HepG2 (cell line): Measurements from ENCODE around the gene TLCD3A. TPM values are rescaled to one million over a fixed set of nuclear protein-coding genes. Genes with fewer than 3 reads are reported as not detected.
A peak's percentile ranks its signal among the peaks of the same experiment; 100 is the strongest.

Experiments used
- GABPA ChIP-seq, 2 experiments: IDR thresholded peaks; 2 replicates each; pipeline ENCODE4 v1.6.1; 2011 to 2016; ENCODE audit warnings: low read depth in 2 of 2, low read length in 1 of 2, missing biosample characterization in 1 of 2, missing genetic modification characterization in 1 of 2
- HOXA5 ChIP-seq: sonication (generic); formaldehyde crosslinking; IDR thresholded peaks from 2 replicates; pipeline ENCODE4 v1.4.0; 2020; ENCODE audit warnings: missing genetic modification reagents
- IRX3 ChIP-seq: sonication (generic); formaldehyde crosslinking; IDR thresholded peaks from 2 replicates; pipeline ENCODE4 v1.8.1; 2023; ENCODE audit warnings: mild to moderate bottlenecking, low read depth, missing genetic modification reagents, borderline replicate concordance
- KDM5B ChIP-seq: sonication (generic); formaldehyde crosslinking; IDR thresholded peaks from 2 replicates; pipeline ENCODE4 v1.4.0; 2020; ENCODE audit warnings: missing genetic modification reagents, mild to moderate bottlenecking, borderline replicate concordance
- NR2F1 ChIP-seq, 2 experiments: fragments of 450-650 bp in 1 of 2; formaldehyde crosslinking in 1 of 2; IDR thresholded peaks; 2 replicates each; pipeline versions ENCODE4 v1.5.0 to v1.6.1; 2016 to 2020; ENCODE audit warnings: mild to moderate bottlenecking in 1 of 2, missing compliant biosample characterization in 1 of 2, missing genetic modification reagents in 1 of 2, moderate library complexity in 1 of 2
- SIN3A ChIP-seq: IDR thresholded peaks from 2 replicates; pipeline ENCODE4 v1.6.1; 2011; ENCODE audit warnings: low read depth, mild to moderate bottlenecking, control low read depth, low read length, borderline replicate concordance
- SP5 ChIP-seq: IDR thresholded peaks from 2 replicates; pipeline ENCODE4 v1.6.1; 2016; ENCODE audit warnings: low read depth, borderline replicate concordance
- YY1 ChIP-seq: IDR thresholded peaks from 2 replicates; pipeline ENCODE4 v1.6.1; 2011; ENCODE audit warnings: low read length, low read depth, moderate library complexity, mild to moderate bottlenecking; ENCODE audit not compliant: insufficient read depth, insufficient replicate concordance
- ZIK1 ChIP-seq: sonication (generic); formaldehyde crosslinking; IDR thresholded peaks from 2 replicates; pipeline ENCODE4 v1.5.0; 2020; ENCODE audit warnings: mild to moderate bottlenecking, low read depth, missing genetic modification reagents, borderline replicate concordance
- ZNF205 ChIP-seq: IDR thresholded peaks from 2 replicates; pipeline ENCODE4 v1.6.1; 2018; ENCODE audit warnings: missing biosample characterization, missing genetic modification reagents
- ZNF235 ChIP-seq: sonication (generic); formaldehyde crosslinking; IDR thresholded peaks from 2 replicates; pipeline ENCODE4 v1.8.1; 2023; ENCODE audit warnings: mild to moderate bottlenecking, missing genetic modification reagents, borderline replicate concordance
- ZNF451 ChIP-seq: sonication (generic); formaldehyde crosslinking; IDR thresholded peaks from 2 replicates; pipeline ENCODE4 v1.5.0; 2020; ENCODE audit warnings: mild to moderate bottlenecking, missing genetic modification reagents
- polyA plus RNA-seq, 8 experiments: library from polyadenylated mRNA; depleted of rRNA in 3 of 8; stranded (reverse) in 7 of 8; unstranded in 1 of 8; fragments of >200 nt; fragmentation: Illumina TruSeq in 4 of 8; extraction: Trizol in 4 of 8; gene quantifications; 2 replicates each; pipeline versions ENCODE4 v1.2.1 to v1.2.3, GENCODE V29; 2011 to 2016; ENCODE audit warnings: low read depth in 4 of 8, missing spikeins in 1 of 8, mixed read lengths in 1 of 8; ENCODE audit not compliant: insufficient read depth in 1 of 8
- total RNA-seq, 5 experiments: library from RNA; depleted of rRNA; stranded (reverse); fragments of >200 nt; fragmentation: Illumina TruSeq; extraction: Trizol; gene quantifications; 2 replicates each; pipeline ENCODE4 v1.2.3, GENCODE V29; 2016; ENCODE audit warnings: low read depth in 1 of 5
- TF ChIP-seq, protein P1 (sequence below): sonication (generic); formaldehyde crosslinking; IDR thresholded peaks from 2 replicates; pipeline ENCODE4 v1.8.0; 2022; ENCODE audit warnings: low read depth, missing genetic modification reagents
- TF ChIP-seq, protein P2 (sequence below): sonication (generic); formaldehyde crosslinking; IDR thresholded peaks from 2 replicates; pipeline ENCODE4 v1.9.0; 2021; ENCODE audit warnings: missing genetic modification reagents, borderline replicate concordance
- TF ChIP-seq, protein P3 (sequence below): sonication (generic); formaldehyde crosslinking; IDR thresholded peaks from 2 replicates; pipeline ENCODE4 v1.8.1; 2023; ENCODE audit warnings: mild to moderate bottlenecking, moderate library complexity, missing genetic modification reagents
- TF ChIP-seq, protein P4 (sequence below): sonication (generic); formaldehyde crosslinking; IDR thresholded peaks from 2 replicates; pipeline ENCODE4 v1.5.0; 2020; ENCODE audit warnings: missing genetic modification reagents
- TF ChIP-seq, protein P5 (sequence below): sonication (generic); formaldehyde crosslinking; IDR thresholded peaks from 2 replicates; pipeline ENCODE4 v1.4.0; 2020; ENCODE audit warnings: missing genetic modification reagents
- TF ChIP-seq, protein P6 (sequence below): sonication (generic); formaldehyde crosslinking; IDR thresholded peaks from 2 replicates; pipeline ENCODE4 v1.5.0; 2020; ENCODE audit warnings: missing genetic modification reagents

Gene TLCD3A
- total and polyA plus RNA-seq, 2 of the 13 experiments (the other 11 are each of a cell fraction or from before 2014, with no cell fraction given), result 25.2 to 46.6 TPM

DNA sequence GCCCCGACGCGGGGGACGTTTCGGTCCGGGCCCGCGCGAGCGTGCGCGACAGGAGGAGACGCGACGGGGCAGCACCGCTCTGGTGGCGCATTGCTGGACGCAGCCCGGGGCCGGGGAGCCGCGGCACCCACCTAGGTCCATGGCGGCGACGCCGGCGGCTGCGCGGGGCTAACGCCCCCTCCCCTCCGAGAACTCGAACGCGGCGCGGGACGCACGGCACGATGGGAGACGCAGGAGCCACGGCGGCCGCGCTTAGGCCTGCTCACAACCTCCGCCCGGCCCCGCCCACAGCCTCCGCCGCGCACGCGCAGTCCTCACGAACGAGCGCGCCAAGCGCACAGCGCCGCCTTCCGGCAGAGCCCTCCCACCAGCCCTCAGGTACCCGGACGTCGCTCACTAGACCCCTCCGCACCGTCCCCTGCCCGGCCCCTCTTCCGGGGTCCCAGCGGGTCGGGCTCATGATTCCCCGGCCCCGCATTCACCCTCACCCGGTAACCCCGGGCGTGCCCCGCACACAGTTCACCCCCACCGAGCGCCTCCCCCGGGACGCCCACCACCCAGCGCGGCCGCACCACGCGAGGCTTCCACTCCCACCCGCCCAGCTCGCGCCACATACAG lies 19.7 kb downstream of the TLCD3A start, which contains the start of gene GEMIN4 (continued):
- TF ChIP-seq KDM5B (CRISPR knock-in tag), result peak; percentile 68
- TF ChIP-seq, protein P1, sequence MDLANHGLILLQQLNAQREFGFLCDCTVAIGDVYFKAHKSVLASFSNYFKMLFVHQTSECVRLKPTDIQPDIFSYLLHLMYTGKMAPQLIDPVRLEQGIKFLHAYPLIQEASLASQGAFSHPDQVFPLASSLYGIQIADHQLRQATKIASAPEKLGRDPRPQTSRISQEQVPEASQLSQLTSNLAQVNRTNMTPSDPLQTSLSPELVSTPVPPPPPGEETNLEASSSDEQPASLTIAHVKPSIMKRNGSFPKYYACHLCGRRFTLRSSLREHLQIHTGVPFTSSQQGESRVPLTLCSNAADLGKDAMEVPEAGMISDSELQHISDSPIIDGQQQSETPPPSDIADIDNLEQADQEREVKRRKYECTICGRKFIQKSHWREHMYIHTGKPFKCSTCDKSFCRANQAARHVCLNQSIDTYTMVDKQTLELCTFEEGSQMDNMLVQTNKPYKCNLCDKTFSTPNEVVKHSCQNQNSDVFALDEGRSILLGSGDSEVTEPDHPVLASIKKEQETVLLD (CRISPR knock-in tag), result peak; percentile 63
- TF ChIP-seq IRX3 (CRISPR knock-in tag), result peak; percentile 80; the same call in 1 of the 2 replicates
- peak; percentile 31; the same call in 1 of the 2 replicates for TF ChIP-seq HOXA5 (CRISPR knock-in tag)
- TF ChIP-seq, protein P2, sequence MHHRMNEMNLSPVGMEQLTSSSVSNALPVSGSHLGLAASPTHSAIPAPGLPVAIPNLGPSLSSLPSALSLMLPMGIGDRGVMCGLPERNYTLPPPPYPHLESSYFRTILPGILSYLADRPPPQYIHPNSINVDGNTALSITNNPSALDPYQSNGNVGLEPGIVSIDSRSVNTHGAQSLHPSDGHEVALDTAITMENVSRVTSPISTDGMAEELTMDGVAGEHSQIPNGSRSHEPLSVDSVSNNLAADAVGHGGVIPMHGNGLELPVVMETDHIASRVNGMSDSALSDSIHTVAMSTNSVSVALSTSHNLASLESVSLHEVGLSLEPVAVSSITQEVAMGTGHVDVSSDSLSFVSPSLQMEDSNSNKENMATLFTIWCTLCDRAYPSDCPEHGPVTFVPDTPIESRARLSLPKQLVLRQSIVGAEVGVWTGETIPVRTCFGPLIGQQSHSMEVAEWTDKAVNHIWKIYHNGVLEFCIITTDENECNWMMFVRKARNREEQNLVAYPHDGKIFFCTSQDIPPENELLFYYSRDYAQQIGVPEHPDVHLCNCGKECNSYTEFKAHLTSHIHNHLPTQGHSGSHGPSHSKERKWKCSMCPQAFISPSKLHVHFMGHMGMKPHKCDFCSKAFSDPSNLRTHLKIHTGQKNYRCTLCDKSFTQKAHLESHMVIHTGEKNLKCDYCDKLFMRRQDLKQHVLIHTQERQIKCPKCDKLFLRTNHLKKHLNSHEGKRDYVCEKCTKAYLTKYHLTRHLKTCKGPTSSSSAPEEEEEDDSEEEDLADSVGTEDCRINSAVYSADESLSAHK, result peak; percentile 67; the same call in 1 of the 2 replicates
- TF ChIP-seq, protein P3, sequence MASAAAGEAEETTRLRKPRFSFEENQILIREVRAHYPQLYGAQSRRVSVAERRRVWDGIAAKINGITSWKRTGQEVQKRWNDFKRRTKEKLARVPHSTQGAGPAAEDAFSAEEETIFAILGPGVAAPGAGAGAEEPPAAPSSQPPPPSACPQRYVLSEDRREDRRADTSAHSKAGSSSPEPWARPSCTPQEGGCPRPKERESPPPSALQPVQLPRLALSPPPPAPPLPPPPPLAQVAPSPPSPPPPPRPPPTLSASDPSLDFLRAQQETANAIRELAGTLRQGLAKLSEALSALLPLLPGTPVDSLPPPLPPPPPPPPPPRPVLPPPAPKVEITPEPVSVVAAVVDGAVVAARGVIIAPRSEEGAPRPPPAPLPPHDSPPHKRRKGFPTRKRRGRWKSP (CRISPR knock-in tag), result peak; percentile 84
- TF ChIP-seq, protein P4, sequence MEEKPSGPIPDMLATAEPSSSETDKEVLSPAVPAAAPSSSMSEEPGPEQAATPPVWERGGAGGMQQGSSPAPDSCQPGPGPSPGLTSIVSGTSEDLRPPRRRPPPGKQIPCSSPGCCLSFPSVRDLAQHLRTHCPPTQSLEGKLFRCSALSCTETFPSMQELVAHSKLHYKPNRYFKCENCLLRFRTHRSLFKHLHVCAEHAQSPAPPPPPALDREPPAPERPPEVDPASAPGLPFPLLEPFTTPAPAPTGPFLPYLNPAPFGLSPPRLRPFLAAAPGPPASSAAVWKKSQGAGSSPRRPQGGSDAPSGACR (CRISPR knock-in tag), result peak; percentile 39; the same call in 1 of the 2 replicates
- TF ChIP-seq SP5, result peak; percentile 69
- no peak for TF ChIP-seq NR2F1 (CRISPR knock-in tag; IDR thresholded peaks at IDR 0.05)
- peak; percentile 72 for TF ChIP-seq ZNF451 (CRISPR knock-in tag)
- 0 out of 2 replicates have a peak, but pooled peaks have one; percentile 75 for TF ChIP-seq ZIK1 (CRISPR knock-in tag)
- peak; percentile 46; the same call in 1 of the 2 replicates for TF ChIP-seq ZNF205 (CRISPR knock-in tag)
- TF ChIP-seq GABPA (IDR thresholded peaks at IDR 0.05; ENCODE audit: low read depth, low read length), result 0 out of 2 replicates have a peak, but pooled peaks have one; percentile 21
- TF ChIP-seq GABPA (CRISPR knock-in tag; IDR thresholded peaks at IDR 0.05; ENCODE audit: low read depth), result peak; percentile 40
- TF ChIP-seq SIN3A, result peak; percentile 80; the same call in 1 of the 2 replicates
- peak; percentile 53; the same call in 1 of the 2 replicates for TF ChIP-seq ZNF235 (CRISPR knock-in tag)
- TF ChIP-seq, protein P5, sequence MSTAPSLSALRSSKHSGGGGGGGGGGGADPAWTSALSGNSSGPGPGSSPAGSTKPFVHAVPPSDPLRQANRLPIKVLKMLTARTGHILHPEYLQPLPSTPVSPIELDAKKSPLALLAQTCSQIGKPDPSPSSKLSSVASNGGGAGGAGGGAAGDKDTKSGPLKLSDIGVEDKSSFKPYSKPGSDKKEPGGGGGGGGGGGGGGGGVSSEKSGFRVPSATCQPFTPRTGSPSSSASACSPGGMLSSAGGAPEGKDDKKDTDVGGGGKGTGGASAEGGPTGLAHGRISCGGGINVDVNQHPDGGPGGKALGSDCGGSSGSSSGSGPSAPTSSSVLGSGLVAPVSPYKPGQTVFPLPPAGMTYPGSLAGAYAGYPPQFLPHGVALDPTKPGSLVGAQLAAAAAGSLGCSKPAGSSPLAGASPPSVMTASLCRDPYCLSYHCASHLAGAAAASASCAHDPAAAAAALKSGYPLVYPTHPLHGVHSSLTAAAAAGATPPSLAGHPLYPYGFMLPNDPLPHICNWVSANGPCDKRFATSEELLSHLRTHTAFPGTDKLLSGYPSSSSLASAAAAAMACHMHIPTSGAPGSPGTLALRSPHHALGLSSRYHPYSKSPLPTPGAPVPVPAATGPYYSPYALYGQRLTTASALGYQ (CRISPR knock-in tag), result 0 out of 2 replicates have a peak, but pooled peaks have one; percentile 45
- TF ChIP-seq, protein P6, sequence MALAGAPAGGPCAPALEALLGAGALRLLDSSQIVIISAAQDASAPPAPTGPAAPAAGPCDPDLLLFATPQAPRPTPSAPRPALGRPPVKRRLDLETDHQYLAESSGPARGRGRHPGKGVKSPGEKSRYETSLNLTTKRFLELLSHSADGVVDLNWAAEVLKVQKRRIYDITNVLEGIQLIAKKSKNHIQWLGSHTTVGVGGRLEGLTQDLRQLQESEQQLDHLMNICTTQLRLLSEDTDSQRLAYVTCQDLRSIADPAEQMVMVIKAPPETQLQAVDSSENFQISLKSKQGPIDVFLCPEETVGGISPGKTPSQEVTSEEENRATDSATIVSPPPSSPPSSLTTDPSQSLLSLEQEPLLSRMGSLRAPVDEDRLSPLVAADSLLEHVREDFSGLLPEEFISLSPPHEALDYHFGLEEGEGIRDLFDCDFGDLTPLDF, result peak; percentile 88
- peak; percentile 73 for TF ChIP-seq YY1
